Neural cell (in vitro differentiated cells): ENCODE results near the gene PHGDH.

Source experiments
- CTCF ChIP-seq: fragments of 450-650 bp; IDR thresholded peaks from 2 replicates; pipeline ENCODE4 v1.5.1; 2014; ENCODE audit warnings: antibody characterized with exemption, mild to moderate bottlenecking, moderate library complexity; ENCODE audit not compliant: poor library complexity, severe bottlenecking
- EZH2 ChIP-seq: fragments of 200-600, 300-800 bp; shearing (Covaris generic), sonication (generic); IDR thresholded peaks from 2 replicates; pipeline ENCODE4 v1.6.1; 2014; ENCODE audit warnings: antibody characterized with exemption, low read length, borderline replicate concordance, mild to moderate bottlenecking; ENCODE audit not compliant: insufficient read depth, poor library complexity, severe bottlenecking
- POLR2AphosphoS5 ChIP-seq: IDR thresholded peaks from 2 replicates; pipeline ENCODE4 v1.6.1; 2012

- TF ChIP-seq CTCF (no peak), EZH2 (no peak), POLR2AphosphoS5 (no peak)
Observed at GRCh38 chr1:119724611-119725218, 13.0 kb downstream of the PHGDH start.
